ENCODE data around the gene RHOU.

GRCh38 chr1:228750915-228751314 lies 15.6 kb downstream of the RHOU start:
- TF ChIP-seq CTCF (conservative IDR thresholded peaks at IDR 0.05 in 1 of 2, IDR thresholded peaks at IDR 0.05 in 1 of 2; ENCODE audit: extremely low read depth in 1 of 2, insufficient read depth in 1 of 2, low read depth in 1 of 2, low read length in 2 of 2) (no peak), EZH2 (IDR thresholded peaks at IDR 0.05; ENCODE audit: borderline replicate concordance, low read length) (no peak)

Data from mammary epithelial cell (primary cell).